ENCODE data around the gene HLA-F.

The HLA-F gene

GRCh38 chr6:29724937-29725869 lies 2.0 kb downstream of the HLA-F start:
- no peak for DNase-seq (ENCODE audit: low read depth)

GRCh38 chr6:29726001-29726400 lies 2.8 kb downstream of the HLA-F start:
- no peak for DNase-seq (ENCODE audit: low read depth)

GRCh38 chr6:29726571-29727194 lies 3.4 kb downstream of the HLA-F start:
- DNase-seq (ENCODE audit: low read depth), result no peak

GRCh38 chr6:29727637-29728036 lies 4.4 kb downstream of the HLA-F start:
- no peak for DNase-seq (ENCODE audit: low read depth)

- DNase-seq (ENCODE audit: low read depth), result no peak
Observed at GRCh38 chr6:29728173-29728874, 5.1 kb downstream of the HLA-F start.

GRCh38 chr6:29728875-29729270 lies 5.6 kb downstream of the HLA-F start:
- DNase-seq (ENCODE audit: low read depth), result no peak

GRCh38 chr6:29729774-29730328 lies 6.6 kb downstream of the HLA-F start:
- DNase-seq (ENCODE audit: low read depth), result no peak

GRCh38 chr6:29730575-29731126 lies 7.4 kb downstream of the HLA-F start:
- no peak for DNase-seq (ENCODE audit: low read depth)

GRCh38 chr6:29731281-29731680 lies 8.0 kb downstream of the HLA-F start:
- DNase-seq (ENCODE audit: low read depth), result no peak

GRCh38 chr6:29733057-29733456 lies 9.8 kb downstream of the HLA-F start:
- DNase-seq (ENCODE audit: low read depth), result no peak

- DNase-seq (ENCODE audit: low read depth), result no peak
Observed at GRCh38 chr6:29734046-29735018, 11.1 kb downstream of the HLA-F start.

- DNase-seq (ENCODE audit: low read depth), result no peak
Observed at GRCh38 chr6:29736563-29736962, 13.3 kb downstream of the HLA-F start.

GRCh38 chr6:29737707-29738630 lies 14.7 kb downstream of the HLA-F start:
- DNase-seq (ENCODE audit: low read depth), result peak; percentile 60

GRCh38 chr6:29739136-29739881 lies 16.1 kb downstream of the HLA-F start:
- DNase-seq (ENCODE audit: low read depth), result no peak

- no peak for DNase-seq (ENCODE audit: low read depth)
Observed at GRCh38 chr6:29739882-29740261, 16.6 kb downstream of the HLA-F start.

GRCh38 chr6:29741592-29741991 lies 18.4 kb downstream of the HLA-F start:
- DNase-seq (ENCODE audit: low read depth), result no peak

- no peak for DNase-seq (ENCODE audit: low read depth)
Observed at GRCh38 chr6:29742127-29742526, 18.9 kb downstream of the HLA-F start.

- DNase-seq (ENCODE audit: low read depth), result no peak
Observed at GRCh38 chr6:29743025-29743424, 19.8 kb downstream of the HLA-F start.

GRCh38 chr6:29743568-29743967 lies 20.3 kb downstream of the HLA-F start:
- no peak for DNase-seq (ENCODE audit: low read depth)
